Activated naive CD4-positive, alpha-beta T cell (primary cell): ENCODE measurements around the gene AGPAT4.
"Not testable (repeated sequence)": the region's sequence is repeated elsewhere in the genome, so short reads cannot be mapped to it uniquely, and the experiment has no call there.

Source experiments
- DNase-seq, 4 experiments: peaks; one replicate each; lab custom pipeline; 2025; lab: John Stamatoyannopoulos, UW

The AGPAT4 gene

GRCh38 chr6:161200610-161201370 lies 73.1 kb downstream of the AGPAT4 start:
- no peak for DNase-seq

- DNase-seq: no peak
Measured at GRCh38 chr6:161199850-161200249, 74.0 kb downstream of the AGPAT4 start.

GRCh38 chr6:161198783-161199460 lies 74.9 kb downstream of the AGPAT4 start:
- no peak for DNase-seq

GRCh38 chr6:161198176-161198575 lies 75.7 kb downstream of the AGPAT4 start:
- no peak for DNase-seq

GRCh38 chr6:161195386-161195785 lies 78.5 kb downstream of the AGPAT4 start:
- DNase-seq: no peak

GRCh38 chr6:161194374-161194773 lies 79.5 kb downstream of the AGPAT4 start:
- no peak for DNase-seq

- DNase-seq: no peak
Measured at GRCh38 chr6:161192636-161193411, 81.0 kb downstream of the AGPAT4 start.

- no peak for DNase-seq
Measured at GRCh38 chr6:161191671-161192070, 82.2 kb downstream of the AGPAT4 start.

GRCh38 chr6:161191007-161191406 lies 82.9 kb downstream of the AGPAT4 start:
- no peak for DNase-seq

- DNase-seq: no peak
Measured at GRCh38 chr6:161189891-161190290, 84.0 kb downstream of the AGPAT4 start.

- DNase-seq: no peak
Measured at GRCh38 chr6:161188547-161189465, 85.1 kb downstream of the AGPAT4 start.

- DNase-seq: no peak
Measured at GRCh38 chr6:161186173-161186769, 87.6 kb downstream of the AGPAT4 start.

GRCh38 chr6:161181121-161181520 lies 92.7 kb downstream of the AGPAT4 start:
- no peak for DNase-seq

- DNase-seq: not testable (repeated sequence)
Measured at GRCh38 chr6:161178155-161178554, 95.7 kb downstream of the AGPAT4 start.

GRCh38 chr6:161176428-161176827 lies 97.4 kb downstream of the AGPAT4 start:
- DNase-seq: not testable (repeated sequence)

- not testable (repeated sequence) for DNase-seq
Measured at GRCh38 chr6:161172769-161173168, 101.1 kb downstream of the AGPAT4 start.

- DNase-seq: no peak
Measured at GRCh38 chr6:161171207-161171606, 102.7 kb downstream of the AGPAT4 start.

- no peak for DNase-seq
Measured at GRCh38 chr6:161169696-161170095, 104.2 kb downstream of the AGPAT4 start.

GRCh38 chr6:161169035-161169434 lies 104.8 kb downstream of the AGPAT4 start:
- DNase-seq: no peak

GRCh38 chr6:161168281-161168891 lies 105.5 kb downstream of the AGPAT4 start:
- no peak for DNase-seq

- no peak for DNase-seq
Measured at GRCh38 chr6:161166677-161167076, 107.2 kb downstream of the AGPAT4 start.
